ENCODE results near the gene NAA35. TPM values are rescaled to one million over a fixed set of nuclear protein-coding genes. Genes with fewer than 3 reads are reported as not detected.
A peak's percentile ranks its signal among the peaks of the same experiment; 100 is the strongest.

Gene NAA35
- 9.0 and 12.9 TPM in 2 replicates for polyA plus RNA-seq (2012; rRNA removed)
- polyA plus RNA-seq (2012; cell fraction: cytosol; rRNA removed): 12.7 and 14.3 TPM in 2 replicates
- 10.6 and 17.3 TPM in 2 replicates for polyA plus RNA-seq (2012; cell fraction: nucleus; rRNA removed)

DNA sequence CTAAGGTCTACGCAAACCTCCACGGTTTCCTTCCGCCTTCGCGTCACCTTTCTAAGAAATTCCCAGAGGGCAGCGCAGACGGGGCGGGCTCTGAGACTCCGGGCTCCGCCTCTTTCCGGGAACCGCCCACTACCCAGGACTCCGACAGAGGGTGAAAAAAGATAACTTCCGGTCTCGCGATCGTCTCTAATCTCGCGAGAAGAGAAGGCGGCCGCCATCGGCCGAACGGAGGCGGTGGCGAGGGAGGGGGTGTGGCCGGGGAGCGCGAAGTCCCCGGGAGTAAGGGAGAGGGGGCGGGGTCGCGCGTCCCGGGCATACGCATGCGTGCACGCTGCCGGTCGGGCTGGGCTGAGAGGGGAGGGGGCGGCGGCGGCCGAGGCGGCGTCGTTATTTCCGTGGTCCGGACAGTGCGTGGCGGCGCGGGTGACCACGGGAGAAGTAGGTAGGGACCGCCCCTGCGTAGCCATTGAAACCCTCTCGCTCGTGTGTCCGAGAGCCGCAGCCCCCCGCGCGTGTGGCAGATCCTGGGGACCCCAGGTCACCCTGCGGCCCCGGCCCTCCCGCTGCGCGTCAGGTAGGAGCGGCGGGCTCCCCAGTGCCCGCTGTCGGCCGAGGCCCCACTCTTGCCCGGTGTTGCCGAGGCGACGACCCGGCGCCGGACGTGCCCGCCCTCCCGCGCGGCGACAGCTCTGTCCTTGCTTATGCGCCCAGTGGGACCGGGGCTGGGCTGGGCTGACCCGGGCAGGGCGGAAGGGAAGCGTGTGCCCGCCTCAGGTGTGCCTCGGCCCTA lies at the start of gene NAA35:
TSS of gene NAA35 (plus strand) at position 315 of the 790 bp plus-strand sequence. CDS start 1,014 bp downstream, outside the sequence.
- Histone ChIP-seq H3K4me2 (peak within 1 kb of the TSS; percentile 92), H3K27ac (ENCODE audit: low read depth in 2 of 2, low read length in 1 of 2) (peak within 1 kb of the TSS; percentile 73 to 89), H3K9me2 (no peaks in the 10 kb centered on the region), H3K9ac (peak within 1 kb of the TSS; percentile 90), H2AFZ (ENCODE audit: low read depth) (peak within 1 kb of the TSS; percentile 81), H3K4me3 (ENCODE audit: low read depth in 2 of 2, low read length in 1 of 2) (peak within 1 kb of the TSS; percentile 83 to 94), H4K20me1 (ENCODE audit: insufficient read depth) (no peaks in the 10 kb centered on the region; the same call in 1 of the 2 replicates), H3K9me3 (no peaks in the 10 kb centered on the region), H3F3A (replicated peaks; ENCODE audit: insufficient read depth) (no peaks in the 10 kb centered on the region), H3K4me1 (ENCODE audit: control insufficient read depth in 1 of 2, insufficient read depth in 2 of 2, low read depth in 1 of 2, low read length in 1 of 2) (peaks cover 4 to 12% of the 10 kb centered on the region in 2 experiments), H3K79me2 (ENCODE audit: insufficient read depth) (peaks cover 49% of the 10 kb centered on the region), H3K36me3 (replicated peaks in 1 of 2; ENCODE audit: control insufficient read depth in 1 of 2, insufficient read depth in 2 of 2, low read length in 1 of 2) (peaks cover 28 to 32% of the 10 kb centered on the region in 2 experiments), H3K27me3 (ENCODE audit: insufficient read depth) (no peaks in the 10 kb centered on the region)
- ChIA-PET CTCF (interaction anchor here (1.1 kb wide), 1 partner anchor 335 kb away, joined by 3 read pairs; no protein-coding TSS in a partner anchor), POLR2A (interaction anchor here (1.1 kb wide), 1 partner anchor 157 kb away, joined by 3 read pairs; no protein-coding TSS in a partner anchor)
- TF ChIP-seq POLR2AphosphoS5 (IDR thresholded peaks at IDR 0.05; ENCODE audit: low read depth, low read length) (peak; percentile 96), CHD2 (IDR thresholded peaks at IDR 0.05; ENCODE audit: low read length, partially characterized antibody) (peak; percentile 100), MAX (IDR thresholded peaks at IDR 0.05; ENCODE audit: low read depth) (peak; percentile 57), JUND (IDR thresholded peaks at IDR 0.05) (no peak), NRF1 (IDR thresholded peaks at IDR 0.05; ENCODE audit: low read depth, low read length) (peak; percentile 75), TAF1 (IDR thresholded peaks at IDR 0.05; ENCODE audit: borderline replicate concordance, low read depth, low read length) (peak; percentile 81), RFX5 (IDR thresholded peaks at IDR 0.05; ENCODE audit: low read length) (no peak), RXRA (IDR thresholded peaks at IDR 0.05; ENCODE audit: borderline replicate concordance, low read depth) (no peak), ELF1 (IDR thresholded peaks at IDR 0.05) (peak; percentile 91), SIN3A (IDR thresholded peaks at IDR 0.05; ENCODE audit: borderline replicate concordance, low read depth, low read length) (0 out of 2 replicates have a peak, but pooled peaks have one; percentile 94), MEF2A (IDR thresholded peaks at IDR 0.05; ENCODE audit: borderline replicate concordance, low read depth) (no peak), YY1 (IDR thresholded peaks at IDR 0.05; ENCODE audit: low read depth) (peak; percentile 85), RAD21 (IDR thresholded peaks at IDR 0.05; ENCODE audit: low read length) (no peak), MXI1 (IDR thresholded peaks at IDR 0.05; ENCODE audit: low read depth, low read length) (peak; percentile 84), GABPA (IDR thresholded peaks at IDR 0.05; ENCODE audit: low read depth) (peak; percentile 79)
- TF ChIP-seq, protein P1, sequence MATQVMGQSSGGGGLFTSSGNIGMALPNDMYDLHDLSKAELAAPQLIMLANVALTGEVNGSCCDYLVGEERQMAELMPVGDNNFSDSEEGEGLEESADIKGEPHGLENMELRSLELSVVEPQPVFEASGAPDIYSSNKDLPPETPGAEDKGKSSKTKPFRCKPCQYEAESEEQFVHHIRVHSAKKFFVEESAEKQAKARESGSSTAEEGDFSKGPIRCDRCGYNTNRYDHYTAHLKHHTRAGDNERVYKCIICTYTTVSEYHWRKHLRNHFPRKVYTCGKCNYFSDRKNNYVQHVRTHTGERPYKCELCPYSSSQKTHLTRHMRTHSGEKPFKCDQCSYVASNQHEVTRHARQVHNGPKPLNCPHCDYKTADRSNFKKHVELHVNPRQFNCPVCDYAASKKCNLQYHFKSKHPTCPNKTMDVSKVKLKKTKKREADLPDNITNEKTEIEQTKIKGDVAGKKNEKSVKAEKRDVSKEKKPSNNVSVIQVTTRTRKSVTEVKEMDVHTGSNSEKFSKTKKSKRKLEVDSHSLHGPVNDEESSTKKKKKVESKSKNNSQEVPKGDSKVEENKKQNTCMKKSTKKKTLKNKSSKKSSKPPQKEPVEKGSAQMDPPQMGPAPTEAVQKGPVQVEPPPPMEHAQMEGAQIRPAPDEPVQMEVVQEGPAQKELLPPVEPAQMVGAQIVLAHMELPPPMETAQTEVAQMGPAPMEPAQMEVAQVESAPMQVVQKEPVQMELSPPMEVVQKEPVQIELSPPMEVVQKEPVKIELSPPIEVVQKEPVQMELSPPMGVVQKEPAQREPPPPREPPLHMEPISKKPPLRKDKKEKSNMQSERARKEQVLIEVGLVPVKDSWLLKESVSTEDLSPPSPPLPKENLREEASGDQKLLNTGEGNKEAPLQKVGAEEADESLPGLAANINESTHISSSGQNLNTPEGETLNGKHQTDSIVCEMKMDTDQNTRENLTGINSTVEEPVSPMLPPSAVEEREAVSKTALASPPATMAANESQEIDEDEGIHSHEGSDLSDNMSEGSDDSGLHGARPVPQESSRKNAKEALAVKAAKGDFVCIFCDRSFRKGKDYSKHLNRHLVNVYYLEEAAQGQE (IDR thresholded peaks at IDR 0.05; ENCODE audit: low read depth, low read length): 0 out of 2 replicates have a peak, but pooled peaks have one; percentile 0
- TF ChIP-seq, protein P2, sequence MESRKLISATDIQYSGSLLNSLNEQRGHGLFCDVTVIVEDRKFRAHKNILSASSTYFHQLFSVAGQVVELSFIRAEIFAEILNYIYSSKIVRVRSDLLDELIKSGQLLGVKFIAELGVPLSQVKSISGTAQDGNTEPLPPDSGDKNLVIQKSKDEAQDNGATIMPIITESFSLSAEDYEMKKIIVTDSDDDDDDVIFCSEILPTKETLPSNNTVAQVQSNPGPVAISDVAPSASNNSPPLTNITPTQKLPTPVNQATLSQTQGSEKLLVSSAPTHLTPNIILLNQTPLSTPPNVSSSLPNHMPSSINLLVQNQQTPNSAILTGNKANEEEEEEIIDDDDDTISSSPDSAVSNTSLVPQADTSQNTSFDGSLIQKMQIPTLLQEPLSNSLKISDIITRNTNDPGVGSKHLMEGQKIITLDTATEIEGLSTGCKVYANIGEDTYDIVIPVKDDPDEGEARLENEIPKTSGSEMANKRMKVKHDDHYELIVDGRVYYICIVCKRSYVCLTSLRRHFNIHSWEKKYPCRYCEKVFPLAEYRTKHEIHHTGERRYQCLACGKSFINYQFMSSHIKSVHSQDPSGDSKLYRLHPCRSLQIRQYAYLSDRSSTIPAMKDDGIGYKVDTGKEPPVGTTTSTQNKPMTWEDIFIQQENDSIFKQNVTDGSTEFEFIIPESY (IDR thresholded peaks at IDR 0.05; ENCODE audit: borderline replicate concordance, low read depth): peak; percentile 99
- 0% methylated on average over 30 of the region's 93 CpGs for WGBS (ENCODE audit: low lambda C conversion rate)
- peak; percentile 99 for DNase-seq

All from SK-N-SH (cell line).